ENCODE results near the gene STRN3.
"Not testable (repeated sequence)": the region's sequence is repeated elsewhere in the genome, so short reads cannot be mapped to it uniquely, and the experiment has no call there.

STRN3 gene

GRCh38 chr14:30906752-30907658 lies 119.2 kb downstream of the STRN3 start:
- no peak for DNase-seq

DNA sequence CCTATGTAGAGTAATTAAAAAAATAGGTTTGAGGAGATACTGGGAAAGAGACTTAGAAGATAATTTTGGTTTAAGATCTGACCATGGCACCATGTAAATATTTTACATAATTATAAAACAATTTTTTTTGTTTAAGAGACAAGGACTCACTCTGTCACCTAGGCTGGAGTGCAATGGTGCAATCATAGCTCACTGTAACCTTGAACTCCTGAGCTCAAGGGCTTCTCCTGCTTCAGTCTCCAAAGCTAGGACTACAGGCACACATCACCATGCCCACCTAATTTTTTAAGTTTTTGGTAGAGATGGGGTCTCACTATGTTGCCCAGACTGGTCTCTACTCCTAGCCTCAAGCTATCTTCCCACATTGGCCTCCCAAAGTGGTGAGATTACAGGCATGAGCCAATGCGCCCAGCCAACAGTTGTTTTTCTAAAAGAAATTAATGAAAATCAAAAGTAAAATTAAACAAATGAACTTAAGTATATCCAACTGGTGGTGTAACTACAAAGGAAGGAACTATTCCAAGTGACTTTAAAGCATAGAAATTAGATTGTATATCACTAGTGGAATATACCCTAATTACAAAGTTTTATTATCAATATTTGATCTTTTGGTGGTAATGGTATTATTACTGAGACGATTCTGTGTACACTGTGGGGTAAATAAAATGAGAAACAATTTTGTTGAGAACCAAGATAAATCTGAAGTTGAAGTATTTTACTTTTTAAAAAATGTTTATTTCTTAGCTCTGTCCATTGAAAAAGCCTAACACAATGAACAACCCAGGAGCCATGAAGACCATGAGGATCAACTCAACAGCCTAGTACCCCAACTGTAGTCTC lies 122.7 kb downstream of the STRN3 start:
- no peak for DNase-seq

DNA sequence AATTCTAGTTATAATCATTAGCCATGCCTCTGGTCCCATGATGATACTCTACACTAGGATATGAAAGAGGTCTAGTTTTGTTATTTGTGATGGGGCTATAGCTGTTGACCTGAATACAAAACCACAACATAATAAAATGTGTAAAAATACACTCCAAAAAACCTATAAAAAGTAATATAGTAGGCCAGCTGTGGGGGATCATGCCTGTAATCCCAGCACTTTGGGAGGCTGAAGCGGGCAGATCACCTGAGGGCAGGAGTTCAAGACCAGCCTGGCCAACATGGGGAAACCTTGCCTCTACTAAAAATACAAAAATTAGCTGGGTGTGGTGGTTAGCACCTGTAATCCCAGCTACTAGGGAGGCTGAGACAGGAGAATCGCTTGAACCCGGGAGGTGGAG lies 129.1 kb downstream of the STRN3 start:
- not testable (repeated sequence) for DNase-seq

GRCh38 chr14:30896435-30896834 lies 129.7 kb downstream of the STRN3 start:
- DNase-seq, result no peak

GRCh38 chr14:30894923-30895515 lies 131.2 kb downstream of the STRN3 start:
- DNase-seq, result no peak

DNA sequence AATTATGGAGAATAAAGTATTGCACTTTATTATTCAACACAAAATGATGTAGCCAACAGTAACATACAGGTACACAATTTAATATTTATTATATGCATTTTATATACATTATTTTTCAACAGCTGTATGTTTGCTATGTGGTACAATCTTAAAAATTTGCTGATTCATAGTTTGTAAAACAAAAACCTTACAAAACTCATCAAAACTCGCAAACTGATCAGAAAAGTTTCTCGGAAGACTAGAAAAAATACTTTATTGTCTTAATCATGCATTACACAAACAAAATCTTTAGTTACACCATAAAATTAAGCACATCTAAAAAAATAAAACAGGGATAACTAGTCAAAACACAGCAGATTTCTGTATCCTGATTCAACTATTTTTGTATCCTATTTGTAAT lies 132.4 kb downstream of the STRN3 start:
- no peak for DNase-seq

DNA sequence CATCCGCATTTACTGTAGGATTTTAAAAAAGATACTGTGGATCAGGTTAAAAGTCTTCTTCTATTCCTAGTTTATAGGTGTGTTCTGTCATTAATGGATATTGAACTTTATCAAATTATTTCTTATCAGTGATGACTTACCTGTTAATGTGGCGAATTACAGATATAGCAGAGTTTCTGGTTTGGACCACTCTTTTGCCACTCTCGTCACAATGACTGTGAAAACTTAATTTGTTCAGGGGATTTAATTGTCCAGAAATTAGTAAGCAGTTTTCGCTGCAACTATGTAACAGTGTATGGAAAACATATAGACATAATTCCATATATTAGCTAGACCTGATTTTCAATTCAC lies 137.0 kb downstream of the STRN3 start:
- DNase-seq, result no peak

- no peak for DNase-seq
These were observed 137.5 kb downstream of the STRN3 start for GRCh38 chr14:30888480-30889243.

DNA sequence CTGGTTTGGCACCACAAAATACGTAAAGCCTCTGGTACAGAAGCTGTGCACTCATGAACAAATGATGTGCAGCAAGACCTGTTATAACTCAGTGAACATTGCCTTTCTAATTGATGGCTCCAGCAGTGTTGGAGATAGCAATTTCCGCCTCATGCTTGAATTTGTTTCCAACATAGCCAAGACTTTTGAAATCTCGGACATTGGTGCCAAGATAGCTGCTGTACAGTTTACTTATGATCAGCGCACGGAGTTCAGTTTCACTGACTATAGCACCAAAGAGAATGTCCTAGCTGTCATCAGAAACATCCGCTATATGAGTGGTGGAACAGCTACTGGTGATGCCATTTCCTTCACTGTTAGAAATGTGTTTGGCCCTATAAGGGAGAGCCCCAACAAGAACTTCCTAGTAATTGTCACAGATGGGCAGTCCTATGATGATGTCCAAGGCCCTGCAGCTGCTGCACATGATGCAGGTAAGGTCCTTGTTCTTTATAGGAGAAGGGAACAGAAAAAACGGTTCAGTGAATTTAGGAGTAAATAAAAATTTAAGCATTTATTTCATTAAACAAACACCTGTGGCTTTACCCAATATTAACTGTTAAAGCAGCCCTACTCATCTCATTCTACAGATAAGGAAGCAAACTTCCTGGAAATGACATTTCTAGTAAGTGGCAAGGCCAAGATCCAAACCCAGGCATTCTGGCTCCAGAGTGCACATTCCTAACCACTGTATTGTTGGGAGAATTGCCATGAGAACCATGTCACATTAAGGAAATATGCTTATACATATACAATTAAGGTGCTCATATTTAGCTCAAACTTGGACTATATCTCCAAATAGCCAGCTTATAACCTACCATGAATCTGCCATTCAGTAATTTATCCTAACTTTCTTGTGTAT lies 140.1 kb downstream of the STRN3 start:
- DNase-seq, result no peak

DNA sequence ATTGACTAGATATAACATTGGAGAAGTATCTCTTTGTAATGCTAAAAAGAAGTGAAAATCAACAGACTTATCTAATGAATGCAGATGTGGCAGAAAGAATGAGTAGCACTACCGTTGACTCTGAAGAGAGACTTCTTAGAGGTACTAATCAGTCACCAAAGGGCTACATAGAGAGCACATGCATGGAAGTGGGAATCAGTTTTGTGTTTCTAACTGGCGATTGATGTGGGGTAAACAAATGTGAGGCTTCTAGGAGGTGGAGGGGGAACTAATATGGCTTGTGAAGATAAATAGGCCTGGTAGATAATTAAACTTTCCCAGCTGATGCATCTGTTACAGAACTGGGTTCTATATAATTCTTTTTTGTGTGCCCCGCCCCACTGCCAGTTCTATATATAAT lies 141.3 kb downstream of the STRN3 start:
- no peak for DNase-seq

DNA sequence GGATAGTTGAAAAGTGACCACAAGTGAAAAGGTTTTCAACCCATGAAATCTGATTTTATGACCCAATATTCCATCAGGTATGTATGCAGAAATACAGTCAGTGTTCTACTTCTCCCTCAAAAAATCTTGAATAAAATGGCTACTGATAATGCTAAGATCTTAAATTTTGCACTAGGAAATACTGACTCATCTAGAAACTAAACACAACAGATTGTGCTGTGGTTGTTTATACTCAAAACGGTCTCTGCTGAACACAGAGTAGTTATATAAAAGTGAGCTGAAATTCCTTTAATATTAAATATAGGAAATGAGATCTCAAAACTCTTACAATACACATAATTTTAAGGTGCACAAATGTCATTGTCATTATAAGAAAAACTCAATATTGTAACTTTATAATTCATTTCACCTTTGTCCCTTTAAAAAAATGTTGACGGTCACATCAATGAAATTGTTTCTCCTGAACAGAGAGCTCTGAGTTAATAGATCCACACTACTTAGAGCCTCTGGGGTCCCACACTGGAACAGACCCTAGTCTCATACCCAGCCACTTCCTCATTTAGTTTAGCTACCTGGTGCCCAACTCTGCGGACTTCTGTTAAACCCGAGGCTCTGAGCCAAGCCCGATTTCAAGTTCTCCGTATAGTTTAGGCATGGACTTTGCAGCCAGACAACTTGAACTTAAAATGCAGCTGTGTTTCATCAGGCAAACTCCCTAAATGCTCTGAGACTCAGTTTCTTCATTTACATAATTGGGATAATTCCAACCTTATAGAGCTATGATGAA lies 142.5 kb downstream of the STRN3 start:
- no peak for DNase-seq

DNA sequence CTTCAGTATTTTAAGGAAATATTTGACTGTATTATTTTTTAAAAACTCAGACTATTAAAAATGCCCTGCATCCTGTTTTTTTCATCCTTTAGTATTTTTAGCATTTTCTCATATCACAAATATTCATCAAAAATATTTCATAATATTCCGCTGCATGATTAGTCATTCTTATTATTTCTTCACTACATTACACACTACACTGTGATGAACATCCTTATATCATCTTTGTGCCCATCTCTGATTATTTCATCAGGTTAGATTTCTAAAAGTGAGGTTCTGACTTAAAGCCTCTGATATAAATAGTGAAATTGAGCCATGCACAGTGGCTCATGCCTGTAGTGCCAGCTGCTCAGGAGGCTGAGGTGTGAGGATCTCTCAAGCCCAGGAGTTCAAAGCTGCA lies 143.7 kb downstream of the STRN3 start:
- no peak for DNase-seq

DNA sequence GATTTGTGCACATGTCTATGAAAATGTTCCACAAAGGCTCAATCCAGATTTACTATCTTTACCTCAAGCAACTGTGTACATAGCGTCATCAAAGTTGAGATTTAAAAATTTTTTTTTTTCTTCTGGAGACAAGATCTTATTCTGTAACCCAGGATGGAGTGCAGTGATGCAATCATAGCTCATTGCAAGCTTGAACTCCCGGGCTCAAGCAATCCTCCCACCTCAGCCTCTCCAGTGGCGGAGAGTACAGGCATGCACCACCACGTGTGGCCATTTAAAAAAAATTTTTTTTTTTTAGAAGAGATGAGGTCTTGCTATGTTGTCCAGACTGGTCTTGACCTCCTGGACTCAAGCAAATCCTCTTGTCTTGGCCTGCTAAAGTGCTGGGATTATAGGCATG lies 149.5 kb downstream of the STRN3 start:
- DNase-seq, result no peak

DNA sequence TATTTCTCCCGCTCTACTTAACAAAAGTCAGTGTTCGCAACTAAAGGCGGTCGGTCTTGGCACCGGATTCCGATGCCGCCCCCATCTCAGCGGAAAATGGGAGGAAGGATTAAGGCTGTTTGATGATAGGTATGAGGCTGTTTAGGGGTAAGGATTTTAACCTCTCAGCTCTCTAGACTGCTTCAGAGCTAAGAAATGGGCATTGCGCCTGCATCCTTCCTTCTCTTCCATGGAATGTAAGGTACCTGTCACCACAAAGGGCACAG lies 150.5 kb downstream of the STRN3 start:
- no peak for DNase-seq

GRCh38 chr14:30874999-30875787 lies 151.0 kb downstream of the STRN3 start:
- no peak for DNase-seq

GRCh38 chr14:30874120-30874998 lies 151.8 kb downstream of the STRN3 start, which contains the start of gene COCH:
Gene COCH, plus strand, starts transcription at chr14:30874559. Its CDS starts 380 bp downstream, at chr14:30874939.
- peak; percentile 85 for DNase-seq

- DNase-seq, result no peak
These were observed 152.7 kb downstream of the STRN3 start for GRCh38 chr14:30873308-30874119.

DNA sequence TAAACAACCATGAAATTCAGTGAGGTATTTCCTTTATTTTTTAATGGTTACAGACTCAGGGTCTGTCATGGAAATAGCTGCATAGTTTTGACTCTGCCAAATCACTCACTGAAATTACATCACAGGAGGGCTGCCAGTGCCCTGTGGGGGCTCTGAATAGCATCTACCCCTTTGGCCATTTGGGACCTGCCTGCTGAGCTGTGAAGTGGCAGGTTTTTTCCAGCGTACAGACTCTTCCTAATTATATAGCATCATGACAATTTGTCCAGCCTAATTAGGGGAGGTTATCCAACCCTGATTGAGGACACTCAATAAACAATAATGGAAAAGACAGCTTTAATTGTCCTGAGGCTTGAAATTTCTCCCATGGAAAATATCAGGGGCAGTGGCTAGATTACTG lies 153.6 kb downstream of the STRN3 start:
- DNase-seq, result no peak
